Upper lobe of left lung (tissue), 4 donors: ENCODE data around the gene RIN3.
A peak's percentile ranks its signal among the peaks of the same experiment; 100 is the strongest.

Experiments used
- POLR2A ChIP-seq, 4 donors: fragments of 450-650 bp; IDR thresholded peaks; one replicate each; pipeline ENCODE4 v1.5.1; 2016 to 2017; ENCODE audit warnings: antibody characterized with exemption in 4 of 4, mild to moderate bottlenecking in 2 of 4
- POLR2AphosphoS5 ChIP-seq, 2 donors: sonication (generic); formaldehyde crosslinking; IDR thresholded peaks; one replicate each; pipeline ENCODE4 v1.5.1; 2017; ENCODE audit warnings: antibody characterized with exemption in 2 of 2

GRCh38 chr14:92513204-92513965 is at the start of gene RIN3:
- TF ChIP-seq POLR2A (IDR thresholded peaks at IDR 0.05) = peak in 3 of 4 donors; percentile 29 to 80 (median 48)
- TF ChIP-seq POLR2AphosphoS5 (IDR thresholded peaks at IDR 0.05) = peak in 1 of 2 donors; percentile 30
